ENCODE data around the gene RTEL1.

DNA sequence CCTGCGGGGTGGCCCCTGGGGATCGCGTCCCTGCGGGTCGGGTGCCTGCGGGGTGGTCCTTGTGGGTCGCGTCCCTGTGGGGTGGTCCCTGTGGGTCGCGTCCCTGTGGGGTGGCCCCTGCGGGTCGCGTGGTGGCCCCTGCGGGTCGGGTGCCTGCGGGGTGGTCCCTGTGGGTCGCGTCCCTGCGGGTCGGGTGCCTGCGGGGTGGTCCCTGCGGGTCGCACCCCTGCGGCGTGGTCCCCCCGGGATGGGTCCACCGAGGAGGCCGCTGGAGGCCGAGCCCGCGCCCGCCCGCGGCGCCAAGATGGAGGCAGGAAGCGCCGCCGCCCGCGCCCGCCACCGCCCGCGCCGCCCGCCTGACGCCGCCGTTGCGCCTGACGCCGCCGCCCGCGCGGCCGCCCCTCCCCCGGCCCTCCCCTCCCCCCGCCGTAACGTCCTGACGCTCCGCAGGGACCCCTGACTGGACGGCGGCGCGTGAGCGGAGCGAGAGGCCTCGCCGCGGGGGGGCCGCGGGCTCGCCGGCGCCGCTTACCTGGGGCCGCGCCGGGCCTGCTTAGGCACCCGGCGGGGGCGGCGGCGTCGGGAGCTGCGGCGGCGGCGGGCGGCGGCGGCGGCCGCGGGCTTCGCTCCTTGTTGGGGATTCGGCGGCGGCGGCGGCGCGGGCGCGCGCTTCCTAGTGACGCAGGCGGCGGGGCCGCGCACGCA is 31.5 kb upstream of the RTEL1 start, which contains the start of gene GMEB2:
- TF ChIP-seq POLR2A (IDR thresholded peaks at IDR 0.05): no peak
- TF ChIP-seq, protein P1, sequence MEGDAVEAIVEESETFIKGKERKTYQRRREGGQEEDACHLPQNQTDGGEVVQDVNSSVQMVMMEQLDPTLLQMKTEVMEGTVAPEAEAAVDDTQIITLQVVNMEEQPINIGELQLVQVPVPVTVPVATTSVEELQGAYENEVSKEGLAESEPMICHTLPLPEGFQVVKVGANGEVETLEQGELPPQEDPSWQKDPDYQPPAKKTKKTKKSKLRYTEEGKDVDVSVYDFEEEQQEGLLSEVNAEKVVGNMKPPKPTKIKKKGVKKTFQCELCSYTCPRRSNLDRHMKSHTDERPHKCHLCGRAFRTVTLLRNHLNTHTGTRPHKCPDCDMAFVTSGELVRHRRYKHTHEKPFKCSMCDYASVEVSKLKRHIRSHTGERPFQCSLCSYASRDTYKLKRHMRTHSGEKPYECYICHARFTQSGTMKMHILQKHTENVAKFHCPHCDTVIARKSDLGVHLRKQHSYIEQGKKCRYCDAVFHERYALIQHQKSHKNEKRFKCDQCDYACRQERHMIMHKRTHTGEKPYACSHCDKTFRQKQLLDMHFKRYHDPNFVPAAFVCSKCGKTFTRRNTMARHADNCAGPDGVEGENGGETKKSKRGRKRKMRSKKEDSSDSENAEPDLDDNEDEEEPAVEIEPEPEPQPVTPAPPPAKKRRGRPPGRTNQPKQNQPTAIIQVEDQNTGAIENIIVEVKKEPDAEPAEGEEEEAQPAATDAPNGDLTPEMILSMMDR (IDR thresholded peaks at IDR 0.05): no peak
